Measurements from ENCODE around the gene FBXO5.

DNA sequence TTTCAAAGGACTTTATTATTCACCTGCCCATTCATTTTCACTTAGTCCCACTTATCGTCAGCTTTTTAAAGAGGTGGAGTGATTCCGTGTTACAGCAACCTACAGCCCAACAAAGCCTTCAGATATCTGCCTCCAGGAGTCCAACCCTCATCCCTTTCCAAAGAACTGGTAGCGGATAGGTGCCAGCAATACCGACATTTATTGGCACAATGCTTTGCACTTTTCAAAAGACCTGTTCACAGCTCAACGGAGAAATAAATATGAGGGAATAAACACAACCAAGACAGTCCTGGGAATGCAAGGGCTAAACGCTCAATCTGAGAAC, 20.5 kb upstream of the FBXO5 start:
- TF ChIP-seq, protein P1, sequence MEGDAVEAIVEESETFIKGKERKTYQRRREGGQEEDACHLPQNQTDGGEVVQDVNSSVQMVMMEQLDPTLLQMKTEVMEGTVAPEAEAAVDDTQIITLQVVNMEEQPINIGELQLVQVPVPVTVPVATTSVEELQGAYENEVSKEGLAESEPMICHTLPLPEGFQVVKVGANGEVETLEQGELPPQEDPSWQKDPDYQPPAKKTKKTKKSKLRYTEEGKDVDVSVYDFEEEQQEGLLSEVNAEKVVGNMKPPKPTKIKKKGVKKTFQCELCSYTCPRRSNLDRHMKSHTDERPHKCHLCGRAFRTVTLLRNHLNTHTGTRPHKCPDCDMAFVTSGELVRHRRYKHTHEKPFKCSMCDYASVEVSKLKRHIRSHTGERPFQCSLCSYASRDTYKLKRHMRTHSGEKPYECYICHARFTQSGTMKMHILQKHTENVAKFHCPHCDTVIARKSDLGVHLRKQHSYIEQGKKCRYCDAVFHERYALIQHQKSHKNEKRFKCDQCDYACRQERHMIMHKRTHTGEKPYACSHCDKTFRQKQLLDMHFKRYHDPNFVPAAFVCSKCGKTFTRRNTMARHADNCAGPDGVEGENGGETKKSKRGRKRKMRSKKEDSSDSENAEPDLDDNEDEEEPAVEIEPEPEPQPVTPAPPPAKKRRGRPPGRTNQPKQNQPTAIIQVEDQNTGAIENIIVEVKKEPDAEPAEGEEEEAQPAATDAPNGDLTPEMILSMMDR (IDR thresholded peaks at IDR 0.05) = no peak
- TF ChIP-seq POLR2A (IDR thresholded peaks at IDR 0.05) = no peak

Data from body of pancreas (tissue), 4 donors.